GM18520 (cell line): ENCODE measurements around the gene CCSER1.
"Not testable (repeated sequence)": the region's sequence is repeated elsewhere in the genome, so short reads cannot be mapped to it uniquely, and the experiment has no call there.

Experiments used
- ATAC-seq: cut with Tn5 transposase; IDR thresholded peaks from one replicate; pipeline ENCODE4 v1.9.1; 2021; ENCODE audit not compliant: unreplicated experiment

The CCSER1 gene

DNA sequence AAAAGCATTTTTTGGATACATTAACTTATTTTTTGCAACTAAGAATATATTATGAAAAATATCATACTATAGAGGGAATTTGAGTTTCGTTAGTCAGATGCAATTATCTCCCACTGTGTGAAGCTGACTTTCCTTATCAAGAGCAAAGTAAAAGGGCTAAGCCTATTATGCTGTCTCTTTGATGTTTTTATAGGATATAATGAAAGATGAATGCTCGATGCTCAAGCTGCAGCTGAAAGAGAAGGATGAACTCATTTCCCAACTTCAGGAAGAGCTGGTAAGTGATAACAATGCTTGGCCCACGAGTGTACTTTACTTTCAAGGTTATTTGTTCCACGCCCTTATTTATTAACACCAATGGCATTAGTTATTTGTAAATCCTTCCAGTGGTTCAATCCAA lies 688.4 kb downstream of the CCSER1 start:
- ATAC-seq: no peak

DNA sequence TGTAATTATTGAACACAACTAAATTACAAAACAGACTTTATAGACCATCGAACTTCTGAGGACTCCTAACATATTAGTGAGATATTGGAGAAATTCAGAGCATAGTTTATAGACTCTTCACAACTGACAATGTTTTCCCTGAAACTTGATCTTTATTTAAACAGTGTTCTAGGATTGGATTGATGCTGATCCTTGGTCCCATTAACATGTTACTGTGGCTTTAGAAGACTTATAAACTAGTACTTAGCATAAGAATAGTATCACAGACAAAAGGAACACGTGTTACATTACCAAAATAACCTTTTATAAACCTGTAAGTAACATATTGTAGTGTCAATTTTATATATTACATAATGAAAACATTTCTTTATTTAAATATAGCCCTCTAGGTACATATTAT lies 689.6 kb downstream of the CCSER1 start:
- ATAC-seq: no peak

DNA sequence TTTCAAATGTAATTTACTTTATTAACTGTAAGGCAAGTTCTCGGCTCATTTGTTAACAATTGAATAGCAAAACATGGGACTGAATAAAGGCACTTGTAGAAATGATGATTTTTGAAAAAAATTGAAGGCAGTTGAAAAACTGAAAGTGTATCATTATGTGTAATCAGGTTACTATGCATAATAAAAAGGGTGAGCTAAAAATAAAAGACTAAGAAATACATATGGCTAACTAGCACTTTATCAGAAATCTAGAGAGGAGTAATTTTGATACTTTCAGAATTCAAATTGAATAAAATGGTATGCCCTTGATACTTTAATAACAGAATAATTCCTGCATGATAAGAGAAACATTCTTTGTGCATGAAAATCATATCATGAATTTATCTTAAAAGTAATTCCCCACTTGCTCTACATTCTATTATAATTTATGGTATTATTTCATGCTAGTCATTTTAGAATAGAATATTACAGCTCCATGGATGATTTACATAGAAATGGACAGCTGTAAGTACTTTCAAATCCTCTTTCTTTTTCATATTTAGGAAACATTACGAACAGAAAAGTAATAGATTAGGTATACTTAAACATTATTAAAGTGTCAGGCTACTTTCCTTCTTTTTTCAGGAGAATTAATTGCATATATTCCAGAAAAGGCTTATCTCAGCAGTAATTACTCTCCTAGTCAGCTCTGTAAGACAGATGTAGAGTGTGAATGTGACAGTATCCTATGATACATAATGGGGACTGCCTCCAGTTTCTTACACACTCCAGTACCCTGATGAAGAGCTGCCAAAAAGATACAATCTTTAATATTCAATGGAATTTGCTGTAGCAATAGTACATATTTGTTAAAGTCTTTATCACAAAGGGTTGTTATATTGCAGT lies 697.3 kb downstream of the CCSER1 start:
- ATAC-seq: peak; percentile 44

DNA sequence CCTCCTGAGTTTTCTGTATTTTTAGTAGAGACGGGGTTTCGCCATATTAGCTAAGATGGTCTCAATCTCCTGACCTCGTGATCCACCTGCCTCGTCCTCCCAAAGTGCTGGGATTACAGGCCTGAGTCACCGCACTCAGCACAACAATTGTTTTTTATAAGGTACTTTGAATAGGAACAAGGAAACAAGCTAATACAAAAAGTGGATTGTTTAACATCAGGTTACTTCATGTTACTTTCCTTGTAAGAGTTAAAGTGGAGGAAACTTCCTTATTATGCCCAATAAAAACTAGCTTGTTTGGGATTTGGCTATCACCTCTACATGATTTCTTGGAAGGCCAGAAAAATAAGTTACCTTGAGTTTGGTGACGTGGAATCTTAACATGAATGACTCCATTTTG lies 698.7 kb downstream of the CCSER1 start:
- ATAC-seq: no peak

DNA sequence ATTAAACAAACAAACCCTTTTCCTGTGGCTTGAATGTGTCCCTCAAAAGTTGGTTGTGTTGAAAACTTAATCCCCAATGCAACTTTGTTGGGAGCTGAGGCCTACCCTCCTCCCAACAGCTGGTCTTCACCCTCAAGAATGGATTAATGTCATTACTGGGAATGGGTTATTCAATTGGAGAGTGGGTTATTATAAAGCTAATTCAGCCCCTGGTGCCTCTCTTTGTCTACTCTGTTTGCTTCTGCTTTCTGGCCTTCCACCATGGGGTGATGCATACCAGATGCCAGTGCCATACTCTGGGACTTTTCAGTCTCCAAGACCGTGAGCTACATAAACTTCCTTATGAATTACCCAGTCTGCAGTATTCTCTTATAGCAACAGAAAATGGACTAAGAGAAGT lies 706.5 kb downstream of the CCSER1 start:
- ATAC-seq: no peak

DNA sequence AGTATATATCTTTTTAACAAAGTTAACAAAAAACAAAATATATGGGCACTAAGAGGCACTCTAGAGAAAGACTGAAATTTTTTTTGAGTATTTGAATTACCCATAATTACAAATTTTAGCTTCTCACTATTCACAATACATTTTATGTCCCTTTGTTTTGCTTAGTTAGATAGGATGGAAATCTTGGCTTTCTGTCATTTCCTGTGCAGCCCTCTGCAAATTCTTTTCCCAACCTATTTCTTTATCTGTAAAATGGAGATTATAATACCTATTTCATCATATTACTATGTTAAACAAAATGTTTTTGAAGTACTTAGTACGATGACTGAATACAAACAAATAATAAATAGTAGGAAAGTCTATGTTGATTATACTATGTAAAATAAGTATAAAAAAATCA lies 710.0 kb downstream of the CCSER1 start:
- no peak for ATAC-seq

DNA sequence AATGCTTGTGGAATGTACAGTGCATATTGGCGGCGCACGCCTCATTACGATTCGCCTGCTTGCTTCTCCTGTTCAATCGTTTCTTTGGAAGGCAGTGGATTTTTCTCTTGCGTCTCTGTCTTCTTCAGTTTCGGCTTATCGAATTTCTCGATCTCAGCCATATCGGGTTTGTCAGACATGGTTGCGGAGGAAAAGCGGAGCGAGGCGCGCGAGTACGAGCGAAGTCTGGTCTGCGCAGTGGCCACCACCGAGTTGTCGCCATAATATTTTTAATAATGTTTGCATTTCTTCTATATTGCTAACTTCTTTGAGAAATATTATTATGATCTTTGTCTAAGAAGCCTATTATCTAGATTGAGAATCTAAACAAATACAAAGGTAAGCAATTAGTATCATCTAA lies 711.7 kb downstream of the CCSER1 start:
- ATAC-seq: not testable (repeated sequence)

DNA sequence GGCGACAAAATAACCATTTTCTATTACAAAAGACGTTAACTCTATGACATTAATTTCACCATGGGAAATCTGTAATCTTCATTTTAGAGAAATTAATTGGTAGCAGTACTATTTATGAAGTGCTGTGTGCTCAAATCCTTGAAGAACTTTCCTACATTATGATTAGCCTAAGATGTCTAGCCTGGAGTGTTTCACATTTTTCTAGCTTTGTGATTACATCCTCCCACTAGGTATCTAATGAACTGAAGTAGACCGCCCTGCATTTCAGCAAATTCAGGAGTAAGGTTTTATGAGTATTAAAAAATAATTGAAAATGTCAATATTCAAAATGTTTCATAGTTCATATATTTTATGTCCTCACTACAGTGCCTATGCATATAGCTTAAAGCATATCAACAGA lies 713.1 kb downstream of the CCSER1 start:
- ATAC-seq: no peak

DNA sequence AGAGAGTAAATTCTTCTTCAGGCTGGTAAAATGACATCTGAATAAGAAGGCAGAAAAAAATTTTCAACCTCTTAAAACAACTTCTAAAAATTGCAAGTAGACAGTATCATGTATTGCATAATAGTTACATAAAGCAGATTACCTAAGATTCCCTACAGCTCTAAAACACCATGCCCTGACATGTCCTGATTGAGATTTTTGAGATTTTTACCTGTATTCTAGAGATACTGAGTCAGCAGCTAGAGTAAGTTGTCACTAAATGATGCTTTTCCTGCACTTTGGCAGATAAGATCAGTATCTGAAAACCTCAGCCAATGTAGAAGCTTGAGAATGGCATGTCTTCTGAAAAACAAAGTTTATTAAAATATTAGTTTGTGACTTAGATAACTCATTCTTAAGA lies 713.6 kb downstream of the CCSER1 start:
- no peak for ATAC-seq

DNA sequence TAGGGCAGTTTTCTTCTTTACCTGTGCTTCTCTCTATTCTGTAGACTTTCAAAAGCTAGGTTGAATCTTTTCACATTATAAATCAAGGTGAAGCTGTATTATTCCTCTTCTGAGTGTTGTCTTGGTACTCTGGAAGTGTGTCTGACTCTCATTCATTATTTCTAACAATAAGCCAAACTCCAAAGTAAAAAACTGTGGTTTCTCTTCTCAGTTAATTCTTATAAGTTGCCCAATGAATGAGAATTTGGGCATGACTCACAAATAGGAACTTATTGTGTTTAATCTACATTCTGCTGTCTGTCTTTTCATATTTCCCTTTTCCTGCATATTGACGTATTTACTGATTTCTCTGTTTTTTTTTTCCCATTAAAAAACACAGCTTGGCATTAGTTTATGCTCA lies 714.5 kb downstream of the CCSER1 start:
- no peak for ATAC-seq

DNA sequence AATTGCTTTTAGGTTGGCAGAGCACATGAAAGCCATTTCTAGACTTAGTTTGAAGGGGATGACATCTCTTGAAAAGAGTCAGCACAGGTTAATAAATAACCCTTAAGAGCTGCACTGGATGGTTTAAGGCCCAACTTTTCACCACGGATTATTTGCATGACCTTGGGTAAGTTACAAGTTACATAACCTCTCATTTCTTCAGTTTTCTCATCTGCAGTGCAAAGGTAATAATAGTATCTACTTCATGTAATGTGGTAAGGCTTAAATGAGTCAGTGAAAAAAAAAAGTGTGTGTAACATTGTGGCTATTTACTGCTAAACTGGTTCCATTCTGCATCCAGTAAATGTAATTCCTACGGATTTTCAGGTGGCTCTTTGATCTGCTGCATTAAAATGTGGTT lies 715.8 kb downstream of the CCSER1 start:
- peak; percentile 98 for ATAC-seq

DNA sequence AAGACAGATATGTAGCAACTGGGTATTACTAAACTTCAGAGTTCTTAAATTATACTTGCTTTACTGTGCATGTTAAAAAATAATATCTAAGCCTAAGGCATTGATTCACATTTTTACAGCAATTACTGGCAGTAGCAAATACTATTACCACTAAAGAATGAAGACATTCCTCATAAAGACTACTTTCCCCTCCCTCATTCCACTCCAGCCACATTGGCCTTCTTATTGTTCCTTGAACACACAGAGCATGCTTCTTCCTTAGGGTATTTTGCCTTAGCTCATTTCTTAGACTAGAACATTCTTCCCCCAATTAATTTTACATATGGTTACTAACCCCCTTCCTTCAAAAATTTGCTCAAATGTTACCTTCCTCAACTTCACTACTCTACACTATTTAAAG lies 717.0 kb downstream of the CCSER1 start:
- ATAC-seq: no peak

DNA sequence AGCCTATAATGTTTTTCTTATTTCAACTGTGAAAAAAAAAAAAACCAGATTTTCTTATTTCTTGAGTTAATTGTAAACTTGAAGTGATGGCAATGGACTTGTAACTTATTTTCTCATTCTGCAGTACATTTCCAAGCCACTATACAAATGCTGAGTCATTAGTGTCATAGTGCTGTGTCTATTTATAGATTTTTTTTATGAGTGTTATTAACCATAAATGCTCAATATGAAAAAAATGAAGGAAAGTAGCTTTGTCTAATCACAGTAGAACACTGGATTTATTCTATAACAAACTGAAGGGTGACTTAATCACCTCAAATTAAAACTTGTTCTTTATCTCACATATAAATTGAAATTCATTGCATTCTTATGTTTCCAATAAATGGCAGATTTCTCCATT lies 718.6 kb downstream of the CCSER1 start:
- no peak for ATAC-seq

DNA sequence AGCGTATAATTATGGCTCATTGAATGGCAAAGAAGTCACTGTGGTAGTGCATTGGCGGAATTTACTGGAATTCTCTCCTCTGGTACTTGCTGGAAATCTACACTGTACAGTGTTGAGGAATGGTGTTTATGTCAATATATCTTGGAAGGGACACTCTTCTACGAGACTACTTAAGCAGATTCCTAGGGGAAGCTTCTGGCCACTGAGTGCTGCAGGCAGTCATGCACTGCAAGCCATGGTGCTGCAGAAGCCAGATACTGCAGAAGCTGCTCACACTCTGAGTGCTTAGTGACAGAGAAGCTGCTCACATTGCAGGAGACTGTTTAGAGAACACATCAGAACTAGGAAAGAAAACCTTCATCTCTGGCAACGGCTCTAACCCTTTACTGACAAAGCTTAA lies 725.0 kb downstream of the CCSER1 start:
- no peak for ATAC-seq

DNA sequence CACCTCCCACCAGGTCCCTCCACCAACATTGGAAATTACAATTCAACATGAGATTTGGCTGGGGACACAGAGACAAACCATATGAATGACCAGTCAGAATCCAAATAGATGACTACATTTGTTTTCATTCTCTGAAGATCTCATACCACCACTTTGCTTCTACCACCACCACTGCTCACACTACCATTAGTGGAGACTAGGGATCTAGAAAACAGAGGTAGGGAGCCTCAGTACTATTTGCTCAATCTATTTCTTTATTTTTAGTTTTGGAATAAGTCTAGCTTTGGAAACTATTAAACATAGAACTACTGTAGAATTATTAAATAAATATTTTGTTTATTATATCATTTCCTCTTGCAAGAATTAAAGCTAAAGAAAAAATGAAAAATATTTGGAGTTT lies 727.9 kb downstream of the CCSER1 start:
- ATAC-seq: no peak

DNA sequence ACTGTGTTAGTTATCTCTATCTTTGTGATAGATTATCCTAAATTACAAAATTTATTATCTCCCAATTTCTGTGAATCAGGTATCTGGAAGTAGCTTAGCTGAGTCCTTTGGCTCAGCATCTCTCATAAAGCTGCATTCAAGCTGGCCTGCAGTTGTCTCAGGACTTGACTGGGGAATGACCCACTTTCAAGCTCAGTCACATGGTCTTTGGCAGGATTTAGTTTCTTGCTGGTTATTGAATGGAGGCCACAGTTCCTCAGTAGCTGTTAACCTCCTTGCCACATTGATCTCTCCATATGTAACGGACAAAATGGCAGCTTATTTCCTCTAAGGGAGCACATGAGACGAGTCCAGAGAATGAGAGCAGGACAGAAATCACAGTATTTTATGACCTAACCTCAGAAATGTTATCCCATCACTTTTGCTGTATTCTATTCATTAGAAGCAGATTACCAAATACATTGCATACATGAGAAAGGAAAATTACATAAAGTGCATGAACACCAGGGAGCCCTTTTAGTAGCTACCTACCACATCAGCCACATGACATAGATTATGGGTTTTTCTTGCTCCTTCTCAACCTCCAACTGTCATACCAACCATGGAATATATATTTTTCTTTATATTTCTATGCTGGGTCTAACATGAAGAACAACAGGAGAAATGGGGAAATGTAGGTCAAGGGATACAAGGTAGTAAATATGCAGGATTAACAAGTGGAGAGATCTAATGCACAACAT lies 730.1 kb downstream of the CCSER1 start:
- ATAC-seq: no peak

DNA sequence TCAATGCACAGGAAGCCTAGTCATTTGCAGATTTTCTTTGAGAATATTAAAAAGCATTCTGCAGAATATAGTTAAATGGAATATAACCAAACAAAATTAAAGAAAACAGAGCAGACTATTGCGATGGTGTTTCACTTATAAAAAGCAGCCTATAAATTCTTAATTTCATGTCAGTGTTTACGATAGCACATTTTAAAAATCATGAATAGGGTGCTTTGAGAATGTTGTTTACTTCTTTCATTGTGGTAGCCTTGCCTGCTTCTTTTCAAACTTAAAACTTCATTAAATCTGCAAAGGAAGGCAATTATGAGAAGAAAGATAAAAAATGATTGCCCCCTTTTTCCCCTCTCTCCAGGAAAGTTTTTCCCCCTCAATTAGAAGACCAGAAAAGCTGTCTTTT lies 748.6 kb downstream of the CCSER1 start:
- ATAC-seq: no peak

DNA sequence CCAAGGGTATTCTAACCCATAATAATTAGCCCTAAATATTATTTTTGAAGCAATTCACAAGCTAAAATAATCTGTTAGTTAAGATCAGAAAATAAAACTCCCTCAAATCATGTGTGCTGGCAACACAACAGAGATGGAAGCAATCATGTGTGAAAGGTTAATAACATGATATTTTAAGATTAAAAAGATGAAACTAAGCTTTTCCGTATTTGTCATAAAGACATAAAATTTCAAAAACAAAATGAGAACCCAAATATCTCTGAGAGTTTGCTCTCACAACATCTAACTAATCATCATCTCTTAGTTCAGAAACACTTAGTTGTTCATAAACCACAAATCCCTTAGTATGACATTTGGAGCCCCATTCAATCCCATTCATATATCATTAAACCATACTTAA lies 749.1 kb downstream of the CCSER1 start:
- ATAC-seq: no peak

DNA sequence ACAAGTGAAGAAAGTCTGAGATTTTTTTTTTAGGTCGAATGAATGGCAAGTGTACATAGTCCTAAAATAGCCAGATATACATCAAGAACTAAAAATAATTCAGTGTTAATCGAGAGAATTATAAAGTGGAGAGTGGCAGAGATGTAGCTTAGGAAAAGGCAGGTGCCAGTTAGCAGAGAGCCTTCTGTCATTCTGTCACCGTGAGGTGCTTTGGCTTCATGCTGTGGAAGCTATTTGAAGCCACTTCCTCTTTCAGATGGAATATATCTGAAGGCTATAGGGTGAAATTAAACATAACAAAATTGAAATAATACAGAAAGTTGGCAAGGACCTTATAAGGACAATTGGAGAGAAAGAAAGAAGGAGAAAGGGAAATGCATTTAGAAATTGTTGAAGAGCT lies 756.3 kb downstream of the CCSER1 start:
- no peak for ATAC-seq

DNA sequence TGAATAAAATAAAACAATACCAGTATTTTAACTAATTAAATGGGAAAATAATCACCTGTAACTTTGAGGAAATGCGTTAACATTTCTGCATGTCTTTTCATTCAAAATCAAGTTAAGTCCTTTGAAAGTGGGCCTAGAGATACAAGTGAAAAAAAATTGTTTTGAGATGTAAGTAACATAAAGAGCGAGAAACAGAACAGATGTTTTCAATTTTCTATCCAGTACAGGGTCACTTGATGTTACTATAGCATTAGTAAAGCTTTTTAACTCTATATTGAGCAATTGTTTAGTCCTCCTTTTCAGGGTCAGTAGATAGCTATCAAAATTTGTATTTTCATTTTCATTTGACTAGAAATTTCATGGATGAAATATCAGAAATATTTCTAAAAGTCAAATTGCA lies 761.4 kb downstream of the CCSER1 start:
- no peak for ATAC-seq

DNA sequence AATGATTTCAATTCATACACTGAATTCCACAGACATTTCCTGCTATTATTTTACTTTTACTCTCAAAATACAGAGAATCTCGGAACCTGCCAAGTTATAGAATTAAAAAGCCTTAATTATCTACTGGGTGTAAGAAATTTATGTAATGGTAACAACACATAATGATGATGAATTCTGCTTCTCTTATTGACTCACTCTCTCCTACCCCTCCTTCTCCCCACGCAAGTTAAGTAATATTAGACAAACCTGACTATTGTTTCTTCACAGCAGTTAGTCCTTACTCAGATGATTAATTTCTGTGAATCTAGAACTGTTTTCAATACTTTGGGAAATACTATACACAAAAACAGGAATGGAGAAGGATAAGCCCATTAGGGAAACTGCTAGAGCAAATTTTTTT lies 762.0 kb downstream of the CCSER1 start:
- no peak for ATAC-seq

DNA sequence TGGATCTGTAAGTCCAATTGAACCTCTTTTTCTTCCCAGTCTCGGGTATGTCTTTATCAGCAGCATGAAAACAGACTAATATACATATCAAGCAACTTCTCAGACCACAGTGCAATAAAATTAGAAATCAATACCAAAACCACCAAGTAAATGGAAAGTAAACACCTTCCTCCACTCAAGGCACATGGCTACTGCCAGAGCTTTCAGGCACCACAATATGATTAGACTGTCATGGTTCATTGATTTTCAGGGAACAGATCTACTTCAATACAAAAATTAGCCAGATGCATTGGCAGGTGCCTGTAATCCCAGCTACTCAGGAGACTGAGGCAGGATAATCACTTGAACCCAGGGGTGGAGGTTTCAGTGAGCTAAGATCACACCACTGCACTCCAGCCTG lies 776.2 kb downstream of the CCSER1 start:
- not testable (repeated sequence) for ATAC-seq
